Astrocyte (in vitro differentiated cells and primary cell): Measurements from ENCODE around the gene ATP2C2. TPM values are rescaled to one million over a fixed set of nuclear protein-coding genes. Genes with fewer than 3 reads are reported as not detected.

ENCODE experiments used
- DNase-seq: peaks from one replicate; pipeline ENCODE4 v3.0.0-alpha.2; 2010; ENCODE audit warnings: low read depth
- FAIRE-seq: peaks from 2 replicates; lab custom pipeline; 2011; peaks lifted over from hg19 to GRCh38; lab: Jason Lieb, UNC
- H2AFZ ChIP-seq: 2 replicates; pipeline ENCODE4 v1.6.0; 2012; ENCODE audit warnings: low read depth, low read length, inconsistent platforms
- H3K27ac ChIP-seq: 2 replicates; pipeline ENCODE4 v1.5.1; 2011; ENCODE audit warnings: low read depth, low read length, inconsistent platforms
- H3K27me3 ChIP-seq: 2 replicates; pipeline ENCODE4 v1.6.0; 2011; ENCODE audit warnings: low read length, inconsistent platforms; ENCODE audit not compliant: insufficient read depth
- H3K36me3 ChIP-seq: 2 replicates; pipeline ENCODE4 v1.5.1; 2011; ENCODE audit warnings: low read length, inconsistent platforms; ENCODE audit not compliant: insufficient read depth
- H3K4me1 ChIP-seq: 2 replicates; pipeline ENCODE4 v1.5.1; 2011; ENCODE audit warnings: low read length, inconsistent platforms; ENCODE audit not compliant: insufficient read depth
- H3K4me2 ChIP-seq: 2 replicates; pipeline ENCODE4 v1.6.0; 2012; ENCODE audit warnings: low read length, inconsistent platforms
- H3K4me3 ChIP-seq: 2 replicates; pipeline ENCODE4 v1.5.1; 2011; ENCODE audit warnings: low read depth, mild to moderate bottlenecking, low read length, inconsistent platforms; ENCODE audit not compliant: insufficient read depth
- H3K79me2 ChIP-seq: 2 replicates; pipeline ENCODE4 v1.6.0; 2012; ENCODE audit warnings: mild to moderate bottlenecking, low read length, inconsistent platforms; ENCODE audit not compliant: insufficient read depth
- H3K9ac ChIP-seq: 2 replicates; pipeline ENCODE4 v1.6.0; 2012; ENCODE audit warnings: mild to moderate bottlenecking, low read length, inconsistent platforms
- H3K9me3 ChIP-seq: 2 replicates; pipeline ENCODE4 v1.5.1; 2012; ENCODE audit warnings: low read depth, mild to moderate bottlenecking, low read length, inconsistent platforms; ENCODE audit not compliant: insufficient read depth
- H4K20me1 ChIP-seq: 2 replicates; pipeline ENCODE4 v1.6.0; 2012; ENCODE audit warnings: low read length, inconsistent platforms; ENCODE audit not compliant: insufficient read depth
- H3K27ac Mint-ChIP-seq: one replicate; pipeline ENCODE4 v1.8.0; 2021; ENCODE audit warnings: mild to moderate bottlenecking, mixed read lengths; ENCODE audit not compliant: unreplicated experiment
- H3K27me3 Mint-ChIP-seq: one replicate; pipeline ENCODE4 v1.8.0; 2021; ENCODE audit warnings: low read depth, mixed read lengths; ENCODE audit not compliant: unreplicated experiment
- H3K36me3 Mint-ChIP-seq: one replicate; pipeline ENCODE4 v1.8.0; 2021; ENCODE audit warnings: low read depth, mixed read lengths; ENCODE audit not compliant: unreplicated experiment
- H3K4me1 Mint-ChIP-seq: one replicate; pipeline ENCODE4 v1.8.0; 2021; ENCODE audit warnings: low read depth, mixed read lengths; ENCODE audit not compliant: unreplicated experiment
- H3K4me3 Mint-ChIP-seq: one replicate; pipeline ENCODE4 v1.8.0; 2021; ENCODE audit warnings: mild to moderate bottlenecking, moderate library complexity, mixed read lengths; ENCODE audit not compliant: unreplicated experiment
- H3K9me3 Mint-ChIP-seq: one replicate; pipeline ENCODE4 v1.8.0; 2021; ENCODE audit warnings: mild to moderate bottlenecking, mixed read lengths; ENCODE audit not compliant: unreplicated experiment
- EZH2 ChIP-seq: IDR thresholded peaks from 2 replicates; pipeline ENCODE4 v1.6.1; 2012; ENCODE audit warnings: mild to moderate bottlenecking, low read length, inconsistent platforms; ENCODE audit not compliant: insufficient read depth
- total RNA-seq: library from RNA; stranded (reverse); gene quantifications from 2 replicates; pipeline ENCODE4 v1.2.1, GENCODE V29; 2021
- TF ChIP-seq, protein P1 (sequence below): IDR thresholded peaks from 2 replicates; pipeline ENCODE4 v1.5.1; 2011; ENCODE audit warnings: low read depth, mild to moderate bottlenecking, inconsistent platforms, low read length, moderate library complexity; ENCODE audit not compliant: insufficient read depth

Gene ATP2C2
- total RNA-seq, 1 donor from 2014 or later, result 0.41 TPM

DNA sequence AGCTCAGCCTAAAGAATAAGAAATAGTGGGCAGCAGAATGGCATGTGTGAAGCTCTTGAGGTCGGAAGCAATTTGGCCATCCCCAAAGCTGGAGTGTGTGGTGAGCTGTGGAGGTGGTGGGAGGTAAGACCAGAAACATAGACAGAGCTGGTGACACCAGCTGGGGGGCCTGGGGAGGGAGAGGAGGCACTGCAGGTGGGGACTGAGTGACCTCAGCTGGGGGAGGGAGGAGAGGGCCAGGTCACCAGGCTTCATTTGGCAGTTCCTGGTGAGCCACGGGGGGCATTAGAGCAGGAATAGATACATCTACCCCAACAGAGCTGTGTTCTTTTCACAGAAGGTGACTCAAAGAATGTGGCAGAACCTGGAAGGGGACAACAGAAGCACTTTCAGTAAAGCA, 41.8 kb upstream of the ATP2C2 start:
- Mint-ChIP-seq H3K4me3 (no peak overlapping the region), H3K27ac (no peak overlapping the region), H3K27me3 (peaks cover 15% of the 10 kb centered on the region), H3K4me1 (peaks cover 2% of the 10 kb centered on the region), H3K36me3 (peaks cover 4% of the 10 kb centered on the region), H3K9me3 (peaks cover 15% of the 10 kb centered on the region)
- Histone ChIP-seq H3K27me3 (peaks cover 8% of the 10 kb centered on the region), H2AFZ (no peak overlapping the region), H3K9me3 (no peaks in the 10 kb centered on the region), H3K27ac (no peak overlapping the region), H3K4me1 (no peaks in the 10 kb centered on the region), H3K4me2 (no peak overlapping the region), H3K79me2 (no peaks in the 10 kb centered on the region), H3K36me3 (no peaks in the 10 kb centered on the region), H4K20me1 (no peaks in the 10 kb centered on the region), H3K4me3 (no peak overlapping the region), H3K9ac (no peak overlapping the region)
- FAIRE-seq (no peak), DNase-seq (no peak)
- TF ChIP-seq, protein P1, sequence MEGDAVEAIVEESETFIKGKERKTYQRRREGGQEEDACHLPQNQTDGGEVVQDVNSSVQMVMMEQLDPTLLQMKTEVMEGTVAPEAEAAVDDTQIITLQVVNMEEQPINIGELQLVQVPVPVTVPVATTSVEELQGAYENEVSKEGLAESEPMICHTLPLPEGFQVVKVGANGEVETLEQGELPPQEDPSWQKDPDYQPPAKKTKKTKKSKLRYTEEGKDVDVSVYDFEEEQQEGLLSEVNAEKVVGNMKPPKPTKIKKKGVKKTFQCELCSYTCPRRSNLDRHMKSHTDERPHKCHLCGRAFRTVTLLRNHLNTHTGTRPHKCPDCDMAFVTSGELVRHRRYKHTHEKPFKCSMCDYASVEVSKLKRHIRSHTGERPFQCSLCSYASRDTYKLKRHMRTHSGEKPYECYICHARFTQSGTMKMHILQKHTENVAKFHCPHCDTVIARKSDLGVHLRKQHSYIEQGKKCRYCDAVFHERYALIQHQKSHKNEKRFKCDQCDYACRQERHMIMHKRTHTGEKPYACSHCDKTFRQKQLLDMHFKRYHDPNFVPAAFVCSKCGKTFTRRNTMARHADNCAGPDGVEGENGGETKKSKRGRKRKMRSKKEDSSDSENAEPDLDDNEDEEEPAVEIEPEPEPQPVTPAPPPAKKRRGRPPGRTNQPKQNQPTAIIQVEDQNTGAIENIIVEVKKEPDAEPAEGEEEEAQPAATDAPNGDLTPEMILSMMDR, result no peak
- TF ChIP-seq EZH2, result no peak

DNA sequence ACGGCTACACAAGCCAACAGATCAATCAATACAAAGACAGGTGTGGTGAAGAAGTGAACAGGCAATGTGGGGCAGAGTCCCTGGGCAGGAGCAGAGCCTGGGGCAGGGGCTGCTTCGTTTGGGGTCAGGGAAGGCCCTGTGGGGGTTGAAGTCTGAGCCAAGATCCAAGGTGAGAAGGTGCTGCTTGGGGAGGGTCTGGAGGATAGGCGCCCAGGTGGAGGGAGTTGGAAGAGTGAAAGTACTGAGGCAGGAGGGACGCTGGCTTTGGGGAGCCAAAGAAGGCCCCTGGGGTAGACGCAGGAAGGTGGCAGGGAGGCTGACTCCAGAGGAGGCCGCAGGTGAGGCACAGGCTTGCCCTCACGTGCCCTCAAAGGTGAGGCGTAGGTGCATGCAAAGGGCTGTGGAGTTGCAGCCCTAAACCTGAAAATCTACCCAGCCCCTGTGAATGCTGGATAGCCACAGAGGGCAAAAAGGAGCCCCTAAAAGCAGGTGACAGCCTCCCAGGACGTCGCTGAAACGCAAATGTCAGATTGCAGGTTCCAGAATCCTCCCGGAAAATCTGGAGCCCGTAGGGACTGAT, 40.3 kb upstream of the ATP2C2 start:
- Histone ChIP-seq H3K36me3 (no peaks in the 10 kb centered on the region), H3K9ac (no peak overlapping the region), H3K4me1 (no peaks in the 10 kb centered on the region), H3K9me3 (no peaks in the 10 kb centered on the region), H2AFZ (no peak overlapping the region), H3K4me2 (no peak overlapping the region), H3K4me3 (no peak overlapping the region), H3K79me2 (no peaks in the 10 kb centered on the region), H3K27me3 (peaks cover 2% of the 10 kb centered on the region), H3K27ac (no peak overlapping the region), H4K20me1 (no peaks in the 10 kb centered on the region)
- FAIRE-seq (no peak), DNase-seq (no peak)
- H3K4me1 Mint-ChIP-seq, result peaks cover 5% of the 10 kb centered on the region
- no peak overlapping the region for H3K27ac Mint-ChIP-seq
- H3K27me3 Mint-ChIP-seq, result peaks cover 13% of the 10 kb centered on the region
- H3K4me3 Mint-ChIP-seq, result no peak overlapping the region
- H3K36me3 Mint-ChIP-seq, result peaks cover 4% of the 10 kb centered on the region
- no peak for TF ChIP-seq EZH2
- TF ChIP-seq, protein P1, result no peak
- peaks cover 15% of the 10 kb centered on the region for H3K9me3 Mint-ChIP-seq

DNA sequence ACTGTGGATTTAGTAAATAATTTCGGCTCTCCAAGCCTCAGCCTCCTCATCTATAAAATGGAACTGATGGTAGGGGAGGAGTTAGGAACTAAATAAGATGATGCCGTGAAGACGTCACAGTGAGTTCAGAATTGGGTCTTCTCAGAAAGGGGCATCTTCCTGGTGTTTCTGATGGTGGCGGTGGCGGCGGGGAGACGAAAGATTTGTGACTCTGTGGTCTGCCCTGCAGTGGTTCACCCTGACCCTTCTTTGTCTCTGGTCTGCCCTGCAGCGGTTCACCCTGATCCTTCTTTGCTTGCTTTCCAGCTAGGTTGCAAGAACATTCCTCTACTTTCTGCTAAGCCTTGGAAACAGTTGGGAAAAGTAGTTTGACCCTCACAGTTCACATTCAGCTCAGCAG, 39.3 kb upstream of the ATP2C2 start:
- Histone ChIP-seq H3K9me3 (no peaks in the 10 kb centered on the region), H2AFZ (no peak overlapping the region), H3K4me2 (no peak overlapping the region), H3K9ac (no peak overlapping the region), H3K27ac (no peak overlapping the region), H3K4me3 (no peak overlapping the region), H3K27me3 (peaks cover 2% of the 10 kb centered on the region), H3K79me2 (no peaks in the 10 kb centered on the region), H3K36me3 (no peaks in the 10 kb centered on the region), H4K20me1 (no peaks in the 10 kb centered on the region), H3K4me1 (no peaks in the 10 kb centered on the region)
- FAIRE-seq, result no peak
- TF ChIP-seq, protein P1, result no peak
- TF ChIP-seq EZH2, result no peak
- peaks cover 15% of the 10 kb centered on the region for H3K27me3 Mint-ChIP-seq
- H3K4me3 Mint-ChIP-seq, result no peak overlapping the region
- peaks cover 5% of the 10 kb centered on the region for H3K4me1 Mint-ChIP-seq
- H3K36me3 Mint-ChIP-seq, result peaks cover 4% of the 10 kb centered on the region
- peaks cover 15% of the 10 kb centered on the region for H3K9me3 Mint-ChIP-seq
- DNase-seq, result no peak
- no peak overlapping the region for H3K27ac Mint-ChIP-seq
